Fibroblast of peridontal ligament (primary cell): ENCODE results near the gene RPP30.
A peak's percentile ranks its signal among the peaks of the same experiment; 100 is the strongest.

ENCODE experiments used
- DNase-seq: peaks from one replicate; pipeline ENCODE4 v3.0.0-alpha.2; 2010; ENCODE audit errors: extremely low read depth

Gene RPP30

DNA sequence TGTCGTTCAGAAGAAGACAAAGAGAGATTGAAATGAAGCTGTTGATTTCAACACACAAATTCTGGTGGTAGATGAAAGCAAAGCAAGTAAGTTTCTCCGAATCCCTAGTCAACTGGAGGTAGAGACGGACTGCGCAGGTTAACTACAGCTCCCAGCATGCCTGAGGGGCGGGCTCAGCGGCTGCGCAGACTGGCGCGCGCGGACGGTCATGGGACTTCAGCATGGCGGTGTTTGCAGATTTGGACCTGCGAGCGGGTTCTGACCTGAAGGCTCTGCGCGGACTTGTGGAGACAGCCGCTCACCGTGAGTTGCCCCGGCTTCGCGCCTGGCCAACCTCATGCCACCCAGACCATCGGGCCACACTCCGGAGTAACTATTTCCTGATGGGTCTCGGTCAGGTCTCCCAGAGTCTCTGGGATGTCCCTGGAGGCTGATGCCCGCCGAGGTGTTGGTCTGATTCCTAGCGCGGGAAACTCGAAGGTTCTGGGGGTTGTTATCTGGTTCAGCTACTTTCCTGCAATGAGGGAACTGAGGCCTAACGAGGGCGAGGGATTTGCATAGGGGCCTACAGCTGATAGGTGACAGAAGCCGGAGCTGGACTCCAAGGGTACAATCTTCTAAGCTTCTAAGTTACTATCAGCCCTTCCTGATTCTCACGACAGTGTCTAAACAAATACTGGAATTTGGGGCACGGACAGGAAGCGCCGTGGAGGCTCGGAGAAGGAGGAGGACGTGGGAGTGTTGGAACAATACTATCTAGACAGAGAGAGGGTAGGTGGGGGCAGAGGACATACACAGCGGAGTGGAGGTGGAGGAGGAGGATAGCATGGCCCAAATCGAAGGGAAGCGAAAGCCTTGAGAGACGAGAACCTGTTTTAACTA, at the start of gene RPP30:
RPP30 (plus strand) TSS at position 209 of the 882 bp plus-strand sequence; CDS start at position 222, 13 bp downstream.
- peak; percentile 75 for DNase-seq

DNA sequence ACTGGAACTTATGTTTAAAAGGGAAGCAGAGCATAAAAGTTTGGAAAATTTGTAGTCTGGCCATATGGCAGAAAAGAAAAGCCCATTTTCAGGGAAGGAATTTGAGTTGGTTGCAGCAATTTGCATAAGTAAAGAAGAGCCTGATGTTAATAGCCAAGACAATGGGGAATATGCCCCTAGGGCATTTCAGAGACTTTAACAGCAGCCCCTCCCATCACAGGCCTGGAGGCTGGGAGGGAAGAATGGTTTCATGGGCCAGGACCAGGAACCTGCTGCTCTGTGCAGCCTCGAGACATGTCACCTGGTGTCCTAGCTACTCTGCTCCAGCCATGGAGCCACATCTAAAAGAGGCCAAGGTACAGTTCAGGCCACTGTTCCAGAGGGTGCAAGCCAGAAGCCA, 49.3 kb upstream of the RPP30 start:
- DNase-seq: no peak

DNA sequence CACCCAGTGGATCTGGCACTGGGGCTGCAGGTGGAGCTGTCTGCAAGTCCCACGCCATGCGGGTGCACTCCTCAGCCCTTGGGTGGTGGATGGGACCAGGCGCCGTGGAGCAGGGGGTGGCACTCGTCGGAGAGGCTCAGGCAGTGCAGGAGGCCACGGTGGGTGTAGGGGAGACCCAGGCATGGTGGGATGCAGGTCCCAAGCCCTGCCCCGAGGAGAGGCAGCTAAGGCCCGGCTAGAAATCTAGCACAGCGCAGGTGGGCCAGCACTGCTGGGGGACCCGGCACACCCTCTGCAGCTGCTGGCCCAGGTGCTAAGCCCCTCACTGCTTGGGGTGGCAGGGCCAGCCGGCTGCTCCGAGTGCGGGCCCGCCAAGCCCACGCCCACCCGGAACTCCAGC, 39.7 kb upstream of the RPP30 start:
- no peak for DNase-seq

DNA sequence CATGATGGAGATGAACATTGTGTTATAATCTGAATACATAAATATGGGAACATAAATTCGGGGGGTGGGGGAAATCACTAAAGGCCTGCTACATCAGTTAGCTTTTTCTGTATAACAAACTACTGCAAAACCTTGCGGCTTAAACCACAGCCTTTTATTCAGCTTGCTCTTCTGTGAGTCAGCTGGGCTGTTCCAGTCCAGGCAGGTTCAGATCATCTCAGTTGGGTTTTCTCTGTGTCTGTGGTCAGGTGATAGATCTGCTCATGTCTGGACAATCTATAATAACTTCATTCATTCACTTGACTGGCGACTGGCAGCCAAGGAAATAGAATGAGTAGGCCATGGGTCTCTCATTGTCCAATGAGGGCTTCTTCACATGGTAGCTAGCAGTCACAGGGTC, 37.4 kb upstream of the RPP30 start:
- DNase-seq: no peak

DNA sequence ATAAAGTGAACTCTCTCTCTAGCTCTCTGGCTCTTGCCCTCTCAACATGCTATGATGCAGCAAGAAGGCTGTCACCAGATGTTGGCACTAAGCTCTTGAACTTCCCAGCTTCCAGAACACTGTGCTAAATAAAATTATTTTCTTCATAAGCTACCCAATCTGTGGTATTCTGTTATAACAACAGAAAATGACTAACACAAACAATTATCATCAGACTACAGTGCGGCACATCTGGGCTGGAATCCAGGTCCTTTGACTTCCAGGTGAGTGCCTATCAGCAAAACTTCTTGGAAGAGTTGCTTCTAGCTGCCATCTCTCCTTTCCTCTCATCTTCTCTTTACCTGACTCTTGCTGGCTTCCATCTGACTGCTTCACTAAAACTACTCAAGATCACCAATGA, 34.3 kb upstream of the RPP30 start:
- DNase-seq: no peak

DNA sequence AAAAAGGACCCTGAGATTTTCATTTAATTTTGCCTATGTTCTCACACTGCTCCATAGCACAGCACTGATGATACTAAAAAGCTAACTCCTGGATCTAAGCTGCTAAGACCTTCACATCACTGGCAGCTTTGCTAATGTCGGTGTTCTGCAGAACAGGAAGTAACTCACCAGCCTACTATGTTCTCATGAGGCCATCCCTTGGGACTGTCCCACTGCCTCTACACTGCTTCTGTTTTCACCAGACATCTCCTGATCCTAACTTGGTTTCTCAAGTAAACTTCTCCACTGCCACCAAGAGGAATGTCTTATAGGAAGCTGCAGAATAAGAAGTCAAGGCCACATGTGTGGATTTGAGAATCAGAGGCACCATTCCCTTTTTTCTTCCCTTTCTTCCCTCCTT, 29.0 kb upstream of the RPP30 start:
- DNase-seq: no peak

DNA sequence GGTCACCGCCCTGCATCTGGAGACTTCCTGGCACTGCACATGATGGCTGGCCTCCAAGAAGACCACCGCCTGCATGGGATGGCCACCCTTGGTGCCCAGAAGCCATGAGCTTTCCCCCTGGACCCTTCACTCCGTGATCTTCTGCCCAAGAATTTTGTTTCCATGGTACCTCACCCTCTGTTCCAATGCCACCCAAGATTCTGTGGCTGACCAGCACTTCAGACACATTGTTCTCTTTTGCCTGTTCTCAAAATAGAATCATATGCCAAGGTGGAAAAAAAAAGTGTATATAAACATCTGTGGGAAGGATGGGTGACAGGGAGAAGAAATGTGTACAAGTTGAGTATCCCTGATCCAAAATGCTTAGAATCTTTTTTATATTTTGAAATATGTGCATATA, 26.0 kb upstream of the RPP30 start:
- DNase-seq: no peak

DNA sequence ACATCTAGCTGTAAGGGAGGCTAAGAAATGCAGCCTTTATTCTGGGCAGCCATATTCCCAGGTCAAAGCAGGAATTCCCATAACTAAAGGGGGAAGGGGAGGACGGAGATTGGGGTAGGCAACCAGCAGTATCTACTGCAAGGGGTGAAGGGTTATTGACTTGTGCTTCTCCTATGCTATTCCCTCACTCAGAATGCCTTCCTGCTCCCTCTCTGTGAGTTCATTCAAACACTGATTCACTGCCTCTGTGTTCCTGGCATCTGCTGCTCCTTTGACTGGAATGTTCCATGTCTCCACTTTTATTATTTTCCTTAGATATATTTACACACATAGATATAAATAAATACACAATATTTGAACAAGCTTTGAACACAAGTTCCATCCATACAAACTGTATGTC, 25.0 kb upstream of the RPP30 start:
- DNase-seq: peak; percentile 25

DNA sequence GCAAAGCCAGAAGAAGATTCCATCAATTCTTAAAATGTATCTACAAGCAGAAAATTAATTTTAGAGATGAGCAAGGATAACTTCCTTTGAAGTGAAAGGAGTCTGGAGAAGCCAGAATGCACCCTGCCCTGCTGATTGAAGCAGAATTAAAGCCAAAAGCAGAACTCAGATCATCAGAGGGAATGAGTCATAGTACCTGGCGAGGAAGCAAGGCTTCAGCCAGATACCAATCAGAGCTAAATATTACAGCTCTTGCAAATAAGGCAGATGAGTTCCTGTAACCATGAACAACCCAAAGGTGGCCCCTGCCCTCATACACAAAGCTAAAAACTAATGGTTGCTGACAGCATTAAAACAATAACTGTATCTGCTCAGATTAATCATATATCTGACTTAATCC, 24.3 kb upstream of the RPP30 start:
- peak; percentile 71 for DNase-seq

DNA sequence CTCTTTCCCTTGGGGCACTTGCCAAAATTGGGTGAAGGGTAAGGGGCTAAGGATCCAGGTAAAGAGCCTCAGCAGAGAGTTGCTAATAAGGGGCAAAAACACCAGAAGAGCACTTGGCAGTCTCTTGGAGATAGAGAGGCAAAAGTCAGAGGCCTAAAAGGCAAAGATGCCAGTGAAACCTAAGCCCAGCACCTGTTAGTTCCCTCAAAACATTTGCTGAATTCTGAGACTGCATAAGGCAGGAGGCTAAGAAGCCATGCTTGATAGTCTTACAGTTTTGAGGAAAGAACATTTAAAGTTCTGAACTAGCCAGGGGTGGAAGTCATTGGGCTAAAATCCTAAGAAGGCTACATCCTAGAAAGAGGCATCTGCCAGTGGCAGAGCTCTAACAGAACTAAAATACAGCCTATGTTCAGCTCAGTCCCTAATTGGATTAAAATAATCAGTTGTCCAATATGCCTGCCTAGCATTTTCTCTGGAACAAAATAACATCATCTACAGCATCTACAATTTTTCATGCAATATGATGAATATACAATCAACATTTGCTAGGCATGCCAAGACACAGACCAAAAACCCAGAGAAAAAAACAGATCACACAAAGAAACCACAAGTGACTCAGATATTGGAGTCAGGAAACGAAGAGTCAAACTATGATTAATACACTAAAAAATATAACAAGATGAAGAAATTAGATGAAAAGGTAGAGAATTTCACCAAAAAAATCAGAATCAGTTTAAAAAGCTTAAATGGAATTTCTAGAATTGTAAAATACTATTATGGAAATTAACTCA, 21.6 kb upstream of the RPP30 start:
- DNase-seq: peak; percentile 73

DNA sequence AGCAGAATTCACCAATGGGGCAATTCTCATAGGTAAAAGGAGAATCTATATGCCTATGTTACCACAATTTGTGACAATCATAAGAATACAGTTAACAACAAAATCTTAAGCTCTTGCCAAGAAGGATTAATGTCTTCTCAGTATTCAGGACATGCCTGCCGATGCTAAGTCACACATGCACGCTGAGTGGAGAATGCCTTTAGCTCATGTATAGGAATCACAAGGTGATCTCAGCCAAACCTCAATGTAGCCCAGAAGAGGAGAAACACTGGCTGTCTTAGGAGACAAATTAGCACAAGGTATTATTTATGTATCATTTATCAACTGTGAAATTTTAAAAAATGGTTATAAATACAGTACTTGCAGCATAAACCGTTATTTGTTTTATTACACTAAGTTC, 16.6 kb upstream of the RPP30 start:
- DNase-seq: no peak

DNA sequence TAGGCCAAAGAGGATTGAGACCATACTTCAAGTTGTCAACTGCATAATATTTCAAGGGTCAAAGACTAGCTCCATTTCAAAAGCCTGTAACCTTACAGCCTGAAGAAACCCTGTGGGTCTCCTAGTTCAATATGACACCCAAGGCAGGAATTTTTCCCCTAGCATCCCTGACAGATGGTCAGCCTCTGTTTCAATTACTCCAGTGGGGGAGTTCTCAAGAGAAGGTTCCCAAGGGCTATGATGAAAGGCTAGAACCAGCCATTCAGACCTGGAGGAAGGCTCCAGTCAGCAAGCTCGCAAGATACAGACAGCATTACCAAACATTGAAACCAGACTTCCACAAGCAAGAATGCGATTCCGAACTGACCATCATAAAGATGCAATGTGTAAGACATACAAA, 15.5 kb upstream of the RPP30 start:
- DNase-seq: peak; percentile 32

DNA sequence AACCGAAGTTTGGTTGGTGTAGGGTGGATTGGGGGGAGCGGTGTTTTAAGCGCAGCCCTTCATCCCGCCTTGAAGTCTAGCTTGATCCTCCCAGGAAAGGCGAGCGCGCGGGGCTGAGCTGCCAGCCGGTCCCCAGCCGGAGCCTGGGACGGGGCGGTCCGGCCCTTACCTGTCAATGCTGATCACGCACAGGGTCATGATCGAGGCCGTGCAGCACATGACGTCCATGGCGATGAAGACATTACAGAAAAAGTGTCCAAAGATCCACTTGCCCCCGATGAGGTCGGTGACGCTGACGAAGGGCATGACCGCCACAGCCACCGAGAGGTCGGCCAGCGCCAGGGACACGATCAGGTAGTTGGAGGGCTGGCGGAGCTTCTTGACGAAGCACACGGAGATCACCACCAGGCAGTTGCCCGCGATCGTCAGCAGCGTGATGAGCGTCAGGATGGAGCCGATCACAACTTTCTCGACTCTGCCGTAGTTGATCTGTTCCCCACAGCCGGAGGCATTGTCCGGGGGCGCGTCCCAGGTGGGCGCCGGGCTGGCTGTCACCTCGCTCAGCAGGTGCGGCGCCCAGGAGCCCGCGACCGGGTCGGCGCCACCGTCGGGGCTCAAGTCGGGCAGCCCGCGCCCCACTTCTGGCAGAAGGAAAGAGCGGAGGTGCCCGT, 14.7 kb upstream of the RPP30 start:
- DNase-seq: no peak

DNA sequence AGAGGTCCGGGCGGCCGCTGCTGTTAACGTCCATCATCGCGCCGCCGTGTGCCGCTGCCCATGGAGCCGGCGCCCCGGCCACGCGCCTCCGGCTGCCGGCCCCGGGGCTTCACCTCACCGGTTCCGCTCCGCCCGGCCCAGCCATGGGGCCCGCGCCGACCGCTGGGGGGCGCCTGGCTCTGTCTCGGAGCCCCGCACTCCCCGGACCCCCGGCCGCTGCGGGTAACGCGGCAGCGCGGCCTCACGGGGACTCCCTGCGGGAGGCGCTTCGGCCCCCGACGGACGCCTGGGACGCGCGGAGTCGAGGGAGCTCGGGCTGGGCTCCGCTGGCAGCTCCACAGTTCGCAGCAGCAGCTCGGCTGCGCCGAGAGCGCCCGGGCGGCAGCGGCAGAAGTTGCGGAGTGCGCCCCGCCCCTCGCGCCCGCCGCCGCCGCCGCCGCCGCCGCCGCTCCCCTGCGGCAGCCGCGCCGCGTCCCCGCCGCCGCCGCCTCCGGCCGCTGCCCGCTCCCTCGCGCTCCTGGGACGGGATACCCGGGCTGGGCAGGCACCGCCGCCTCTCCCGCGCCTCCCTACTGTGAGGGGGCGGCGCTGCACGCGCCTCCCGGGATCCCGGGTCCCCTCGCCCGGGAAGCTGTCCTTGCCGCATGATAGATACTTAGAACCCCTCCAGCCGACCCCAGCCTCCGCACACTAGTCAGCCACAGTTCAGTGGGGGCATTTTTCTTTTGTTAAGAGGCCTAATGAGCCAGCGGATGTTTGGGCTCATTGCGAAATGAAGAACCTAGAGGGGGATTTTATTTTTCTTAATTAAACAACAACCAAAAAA, 13.9 kb upstream of the RPP30 start, which contains the start of gene HTR7:
HTR7 (minus strand) TSS at position 405 of the 826 bp plus-strand sequence; CDS start at position 37, 368 bp downstream.
- peak; percentile 31 for DNase-seq

DNA sequence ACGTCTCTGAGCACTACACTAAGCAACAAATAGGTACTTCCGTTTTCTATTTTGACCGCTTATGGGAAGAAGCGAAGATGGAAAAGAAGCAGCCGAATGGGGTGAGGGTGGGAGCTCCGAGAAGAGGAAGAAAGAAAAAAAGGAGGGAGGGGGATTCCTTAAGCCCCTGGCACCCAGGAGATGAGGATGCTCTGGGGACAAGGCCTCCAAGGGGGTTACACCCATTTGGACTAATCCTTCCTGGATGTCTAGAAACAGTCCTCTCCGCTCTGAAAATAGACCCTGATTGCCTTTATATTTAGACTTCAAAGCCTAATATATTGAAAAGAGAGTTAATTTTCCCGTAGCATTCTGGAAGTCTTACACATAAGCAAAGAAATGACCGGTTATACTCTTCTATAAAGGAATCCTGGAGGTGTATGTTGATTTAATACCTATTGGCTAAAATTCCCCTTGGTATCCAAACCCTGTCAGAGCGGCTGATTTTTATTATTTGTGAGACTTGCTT, 13.3 kb upstream of the RPP30 start:
- no peak for DNase-seq

DNA sequence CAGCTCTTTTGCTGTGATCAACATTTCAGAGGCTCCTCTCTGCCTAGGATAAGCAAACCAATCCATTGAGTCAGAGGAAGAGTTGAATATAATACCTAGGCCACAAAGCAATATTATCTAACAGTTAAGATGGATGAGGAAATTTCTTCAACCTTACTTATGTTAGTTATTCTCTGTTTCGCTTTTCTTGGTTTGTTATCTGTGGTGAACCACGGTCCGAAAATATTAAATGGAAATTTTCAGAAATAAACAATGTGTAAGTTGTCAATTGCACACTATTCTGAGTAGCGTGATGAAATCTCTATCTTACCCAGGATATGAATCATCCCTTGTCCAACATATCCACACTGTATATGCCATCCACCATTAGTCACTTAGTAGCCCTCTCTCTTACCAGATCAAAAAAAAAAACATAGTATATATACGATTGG, 12.4 kb upstream of the RPP30 start:
- peak; percentile 81 for DNase-seq

DNA sequence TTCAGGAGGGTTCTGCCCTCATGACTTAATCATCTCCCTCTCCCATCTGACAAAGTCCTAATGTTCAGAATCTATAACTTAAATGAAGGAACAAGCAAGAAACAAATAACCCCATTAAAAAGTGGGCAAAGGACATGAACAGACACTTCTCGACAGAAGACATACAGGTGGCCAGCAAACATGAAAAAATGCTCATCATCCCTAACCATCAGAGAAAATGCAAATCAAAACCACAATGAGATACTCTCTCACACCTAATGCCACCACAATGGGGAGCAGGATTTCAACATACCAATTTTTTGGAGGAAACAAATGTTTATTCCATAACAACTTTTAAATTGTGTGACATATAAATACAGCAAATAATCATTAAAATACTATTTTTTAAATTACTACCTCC, 11.0 kb upstream of the RPP30 start:
- no peak for DNase-seq

DNA sequence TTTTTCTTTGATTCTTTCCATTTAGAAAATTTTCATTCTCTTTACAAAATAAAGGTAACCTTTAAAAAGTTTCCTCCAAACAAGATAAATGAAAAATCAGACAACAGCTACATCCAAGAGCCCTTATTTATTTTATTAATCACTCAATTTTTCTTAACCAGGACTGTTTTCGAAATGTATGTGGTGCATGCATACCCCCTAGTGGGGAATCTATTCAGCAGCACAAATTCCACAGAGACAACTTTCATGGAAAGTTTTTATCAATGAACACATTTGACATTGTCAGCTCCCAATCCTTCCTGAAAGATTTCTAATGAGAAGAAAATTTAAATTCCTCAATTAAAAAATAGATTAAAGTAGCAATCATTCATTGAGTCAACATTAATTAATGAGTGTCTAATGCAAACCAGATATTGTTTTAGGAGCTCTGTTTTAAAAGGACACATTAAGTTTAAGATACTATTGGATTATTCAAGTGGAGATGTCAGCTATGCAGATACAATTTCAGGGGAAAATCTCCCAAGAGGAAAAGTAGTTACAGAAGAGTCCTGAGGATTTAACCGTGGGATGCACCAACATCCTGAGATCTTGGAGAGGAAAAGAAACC, 8.8 kb upstream of the RPP30 start:
- peak; percentile 71 for DNase-seq

DNA sequence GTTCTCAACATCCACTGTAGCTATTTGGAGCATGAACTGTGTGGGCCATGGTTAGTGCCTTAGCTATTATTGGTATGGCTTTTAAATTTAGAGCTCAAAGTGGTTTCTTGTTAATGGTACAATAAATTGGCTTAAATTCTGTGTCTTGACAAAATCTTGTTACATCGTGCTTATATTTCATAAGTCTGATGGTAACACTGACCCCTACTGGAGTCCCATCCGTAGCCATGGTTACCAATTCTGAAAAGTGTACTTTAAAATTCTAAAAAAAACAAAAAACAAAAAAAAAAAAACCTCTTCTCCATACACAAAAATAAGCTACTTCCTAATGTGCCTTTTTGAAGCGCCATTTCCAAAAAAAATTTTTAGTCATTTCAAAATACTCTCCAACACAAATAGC, 6.4 kb upstream of the RPP30 start:
- DNase-seq: peak; percentile 70

DNA sequence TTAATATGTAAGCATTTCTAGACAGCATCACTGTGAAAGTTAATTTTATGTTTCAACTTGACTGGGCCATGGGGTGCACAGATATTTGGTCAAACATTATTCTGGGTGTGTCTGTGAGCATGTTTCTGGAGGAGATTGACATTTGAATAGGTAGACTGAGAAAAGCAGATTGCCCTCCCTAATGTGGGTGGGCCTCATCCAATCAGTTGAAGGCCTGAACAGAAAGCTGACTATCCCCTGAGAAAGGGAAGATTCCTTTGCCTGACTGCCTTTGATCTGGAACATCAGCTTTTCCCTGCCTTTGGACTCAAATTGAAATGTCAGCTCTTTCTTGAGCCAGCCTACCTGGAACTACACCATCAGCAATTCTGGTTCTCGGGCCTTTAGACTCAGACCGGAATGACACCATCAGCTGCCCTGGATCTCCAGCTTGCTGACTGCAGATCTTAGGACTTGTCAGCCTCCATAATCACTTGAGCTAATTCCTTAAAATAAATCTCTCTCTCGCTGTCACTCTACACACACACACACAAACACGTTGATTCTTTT, 5.7 kb upstream of the RPP30 start:
- DNase-seq: no peak
